T-helper 2 cell treated with Interferon-gamma antibody and Interleukin-4, amounts not matched to agents 100 ng/mL and 5 ng/mL, for 36 hours (primary cell): Measurements from ENCODE around the gene MRPS14. TPM values are rescaled to one million over a fixed set of nuclear protein-coding genes. Genes with fewer than 3 reads are reported as not detected.

Experiments
- intact Hi-C: fragments of 100-400 bp; cut with micrococcal nuclease; formaldehyde crosslinking; loops from one replicate; pipeline ENCODE4 v1.15.1; 2023
- total RNA-seq: library from RNA; stranded (reverse); gene quantifications from 2 replicates; pipeline ENCODE4 v1.2.3, GENCODE V29; 2022

The MRPS14 gene
- total RNA-seq, 1 donor from 2014 or later = 31.9 TPM

DNA sequence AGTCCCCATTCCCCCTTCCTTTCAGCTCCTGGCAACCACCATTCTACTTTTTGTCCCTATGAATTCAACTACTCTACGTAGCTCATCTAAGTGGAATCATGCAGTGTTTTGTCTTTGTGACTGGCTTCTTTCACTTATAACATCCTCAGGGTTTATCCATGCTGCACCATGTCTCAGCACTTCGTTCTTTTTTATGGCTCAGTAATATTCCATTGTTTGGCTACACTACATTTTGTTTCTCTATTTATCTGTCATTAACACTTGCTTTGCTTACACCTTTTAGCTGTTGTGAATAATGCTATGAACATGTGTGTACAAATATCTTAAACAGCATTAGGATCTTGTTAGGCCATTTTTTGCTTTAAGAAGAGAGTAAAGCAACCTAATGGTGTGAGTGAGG, 1.5 kb upstream of the MRPS14 start:
- intact Hi-C loops = loop anchor here (5.0 to 10.0 kb wide), 2 partner anchors 48 to 1180 kb away; partner anchors contain the start of gene COP1

DNA sequence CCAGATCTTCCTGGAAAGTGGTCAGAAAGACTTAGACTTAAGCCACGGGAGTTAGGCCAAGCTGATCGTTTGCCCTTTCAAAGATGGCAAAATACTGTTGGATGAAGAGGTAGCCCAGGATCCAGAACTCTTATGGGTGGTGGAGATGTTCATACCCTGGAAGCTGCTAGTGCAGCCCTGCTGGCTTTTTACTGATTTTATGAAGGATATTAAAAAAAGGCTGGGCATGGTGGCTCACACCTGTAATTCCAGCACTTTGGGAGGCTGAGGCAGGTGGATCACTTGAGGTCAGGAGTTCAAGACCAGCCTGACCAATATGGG, 657 bp upstream of the MRPS14 start:
- intact Hi-C loops = loop anchor here (1.0 to 10.0 kb wide), 5 partner anchors 25 to 1181 kb away; partner anchors contain the start of genes CACYBP, COP1 and RABGAP1L

DNA sequence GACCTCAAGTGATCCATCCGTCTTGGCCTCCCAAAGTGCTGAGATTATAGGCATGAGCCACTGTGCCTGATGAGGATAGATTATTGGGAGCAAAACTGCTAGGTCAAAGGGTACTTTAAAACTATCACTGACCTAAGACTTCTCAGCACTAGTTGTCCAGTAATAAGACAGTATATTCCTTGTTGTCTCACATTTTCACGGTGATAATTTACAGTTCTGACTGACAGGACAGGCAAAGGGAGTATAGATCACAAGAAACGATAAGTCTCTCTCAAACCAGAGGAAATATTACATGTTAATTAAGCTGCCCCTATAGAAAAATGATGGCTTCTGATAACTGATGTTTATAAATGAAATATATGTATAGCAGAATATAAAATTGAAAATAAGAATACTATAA, 3.7 kb downstream of the MRPS14 start:
- intact Hi-C loops = no loop called here

DNA sequence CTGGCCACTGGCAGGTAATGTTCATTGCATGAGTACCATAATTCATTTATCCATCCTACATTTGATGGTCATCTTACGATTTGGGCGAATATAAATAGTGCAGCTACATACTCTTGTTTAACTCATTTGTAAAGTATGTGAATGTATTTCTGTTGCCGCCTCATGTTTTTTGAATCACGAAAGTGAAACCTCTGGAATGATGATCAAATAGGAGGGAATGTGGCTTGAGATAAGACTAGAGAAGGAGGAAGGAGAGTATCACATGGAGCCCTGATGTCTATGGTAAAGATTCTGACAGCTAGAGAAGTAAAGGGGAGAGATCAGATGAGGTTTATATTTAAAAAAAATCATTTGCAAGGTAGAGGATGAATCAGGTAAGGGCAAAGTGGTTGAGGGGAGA, 8.0 kb downstream of the MRPS14 start:
- intact Hi-C loops = no loop called here

DNA sequence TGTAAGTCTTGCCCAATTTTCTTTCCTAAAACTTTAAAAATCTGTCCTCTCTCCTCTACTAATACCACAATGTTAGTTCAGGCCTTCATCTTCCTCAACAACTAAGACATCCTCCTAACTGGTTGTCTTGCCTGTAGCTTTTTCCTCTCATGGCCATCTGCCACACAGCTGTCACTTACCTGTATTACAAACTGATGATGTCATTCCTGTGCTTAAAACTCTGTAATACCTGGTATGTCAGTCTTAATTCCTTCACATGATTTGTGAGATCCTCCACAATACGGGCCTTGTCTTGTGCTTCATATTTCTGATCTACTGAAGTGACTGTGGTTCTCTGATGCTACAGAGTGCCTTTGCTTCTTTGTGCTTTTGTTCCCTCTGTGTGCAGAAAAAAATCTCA, 9.8 kb downstream of the MRPS14 start:
- intact Hi-C loops = no loop called here

DNA sequence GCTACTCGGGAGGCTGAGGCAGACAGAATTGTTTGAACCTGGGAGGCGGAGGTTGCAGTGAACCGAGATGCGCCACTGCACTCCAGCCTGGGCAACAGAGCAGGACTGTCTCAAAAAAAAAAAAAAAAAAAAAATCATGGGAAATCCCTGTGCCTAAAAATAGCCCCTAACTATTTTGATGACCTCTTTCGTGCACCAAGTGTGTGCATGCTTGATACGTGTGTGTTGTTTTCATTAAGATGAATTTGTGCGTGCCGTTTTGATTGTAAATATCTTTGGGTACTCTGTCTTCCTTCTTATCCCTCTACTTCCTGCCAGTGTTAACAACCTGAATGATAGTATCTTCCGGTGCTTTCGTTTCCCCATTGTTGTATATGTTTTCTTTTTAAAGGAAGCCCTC, 13.7 kb downstream of the MRPS14 start:
- intact Hi-C loops = no loop called here

DNA sequence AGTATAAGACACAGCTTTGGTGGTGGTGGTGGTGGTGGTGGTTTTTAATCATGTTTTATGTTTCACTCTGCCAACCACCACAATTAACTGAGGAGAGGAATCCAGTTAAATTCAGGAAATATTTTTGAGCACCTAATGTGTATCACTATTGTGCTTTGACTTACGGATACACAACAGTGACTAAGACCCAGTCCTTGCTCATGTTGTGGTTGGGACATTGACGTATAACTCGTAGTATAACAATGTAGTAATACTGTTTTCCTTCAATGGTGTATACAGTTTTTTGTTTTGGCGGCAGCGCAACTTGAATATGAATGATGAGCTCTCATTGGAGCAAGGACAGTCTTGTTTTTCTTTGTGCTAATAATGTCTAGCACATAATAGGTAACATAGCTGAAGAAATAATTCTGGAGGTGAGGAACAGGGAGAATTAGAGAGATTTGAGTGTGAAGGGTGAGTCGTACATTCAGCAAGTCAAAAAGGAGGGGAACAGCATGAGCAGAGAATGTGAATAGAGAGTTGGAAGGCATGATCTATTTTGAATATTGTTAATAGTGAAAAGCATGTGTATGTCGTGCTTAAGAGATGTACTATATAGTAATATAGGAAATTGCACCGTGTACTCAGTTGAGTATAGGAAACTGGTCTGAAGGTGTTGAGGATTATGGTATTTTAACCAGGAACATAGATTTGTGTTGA, 18.0 kb downstream of the MRPS14 start:
- intact Hi-C loops = no loop called here

DNA sequence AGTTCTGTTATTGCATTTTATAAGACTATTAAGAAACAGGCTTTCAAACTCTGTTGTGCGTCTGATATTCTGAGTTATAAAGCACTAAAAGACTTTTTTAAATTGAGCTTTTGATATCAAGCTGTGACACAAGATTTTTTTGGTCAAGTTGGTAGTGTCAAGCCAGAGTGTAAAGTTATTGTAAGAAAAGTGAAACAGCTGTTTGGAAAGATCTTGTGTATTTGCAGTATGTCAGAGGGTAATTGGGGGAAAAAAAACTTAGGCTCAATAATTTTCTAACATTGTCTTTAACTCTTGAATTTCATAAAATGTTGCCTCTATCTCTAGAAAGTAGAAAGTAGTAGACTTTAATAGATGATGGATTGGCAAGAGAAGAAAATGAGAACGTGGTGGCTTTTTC, 19.7 kb downstream of the MRPS14 start:
- intact Hi-C loops = no loop called here

DNA sequence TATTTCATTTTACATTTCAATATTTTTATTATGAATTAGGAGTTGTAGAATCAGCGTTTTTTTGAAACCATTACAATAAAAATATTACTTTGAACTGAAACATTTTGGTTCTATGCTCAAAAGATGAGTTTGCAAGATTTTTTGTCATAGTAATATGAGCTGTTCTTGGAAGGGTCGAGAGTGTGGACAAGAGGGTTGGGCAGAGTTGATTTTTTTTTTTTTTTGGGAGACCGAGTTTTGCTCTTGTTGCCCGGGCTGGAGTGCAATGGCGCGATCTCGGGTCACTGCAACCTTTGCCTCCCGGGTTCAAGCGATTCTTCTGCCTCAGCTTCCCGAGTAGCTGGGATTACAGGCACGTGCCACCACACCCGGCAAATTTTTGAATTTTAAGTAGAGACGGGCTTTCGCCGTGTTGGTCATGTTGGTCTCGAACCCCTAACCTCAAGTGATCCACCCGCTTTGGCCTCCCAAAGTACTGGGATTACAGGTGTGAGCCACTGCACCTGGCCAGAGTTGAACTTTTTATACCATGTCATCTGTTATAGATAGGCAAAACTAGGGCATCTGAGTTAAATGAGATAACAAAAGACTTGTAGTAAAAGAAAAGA, 20.2 kb downstream of the MRPS14 start:
- intact Hi-C loops = no loop called here

DNA sequence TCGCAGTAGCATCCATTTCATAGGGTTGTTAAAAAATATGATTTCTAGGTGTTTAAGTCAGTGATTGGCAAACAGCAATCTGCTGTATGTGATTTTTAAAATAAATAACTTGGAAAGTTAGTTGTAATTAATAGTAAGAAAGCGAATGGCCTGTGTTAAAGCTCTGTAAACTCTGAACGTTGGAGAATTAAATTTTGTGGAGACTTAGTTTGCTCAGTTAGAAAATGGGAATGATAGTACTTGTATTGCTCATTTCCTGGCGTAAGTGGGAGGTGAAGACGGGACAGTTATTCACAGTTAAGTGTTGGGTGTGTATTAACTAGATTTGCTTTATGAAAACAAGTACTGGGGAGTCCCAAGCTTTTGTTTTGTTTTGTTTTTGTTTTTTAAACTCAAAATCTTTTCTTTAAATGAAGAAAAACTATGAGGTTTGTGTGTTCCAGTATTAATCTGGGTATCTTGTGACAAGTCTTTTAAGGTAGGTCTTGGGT, 22.5 kb downstream of the MRPS14 start:
- intact Hi-C loops = no loop called here

DNA sequence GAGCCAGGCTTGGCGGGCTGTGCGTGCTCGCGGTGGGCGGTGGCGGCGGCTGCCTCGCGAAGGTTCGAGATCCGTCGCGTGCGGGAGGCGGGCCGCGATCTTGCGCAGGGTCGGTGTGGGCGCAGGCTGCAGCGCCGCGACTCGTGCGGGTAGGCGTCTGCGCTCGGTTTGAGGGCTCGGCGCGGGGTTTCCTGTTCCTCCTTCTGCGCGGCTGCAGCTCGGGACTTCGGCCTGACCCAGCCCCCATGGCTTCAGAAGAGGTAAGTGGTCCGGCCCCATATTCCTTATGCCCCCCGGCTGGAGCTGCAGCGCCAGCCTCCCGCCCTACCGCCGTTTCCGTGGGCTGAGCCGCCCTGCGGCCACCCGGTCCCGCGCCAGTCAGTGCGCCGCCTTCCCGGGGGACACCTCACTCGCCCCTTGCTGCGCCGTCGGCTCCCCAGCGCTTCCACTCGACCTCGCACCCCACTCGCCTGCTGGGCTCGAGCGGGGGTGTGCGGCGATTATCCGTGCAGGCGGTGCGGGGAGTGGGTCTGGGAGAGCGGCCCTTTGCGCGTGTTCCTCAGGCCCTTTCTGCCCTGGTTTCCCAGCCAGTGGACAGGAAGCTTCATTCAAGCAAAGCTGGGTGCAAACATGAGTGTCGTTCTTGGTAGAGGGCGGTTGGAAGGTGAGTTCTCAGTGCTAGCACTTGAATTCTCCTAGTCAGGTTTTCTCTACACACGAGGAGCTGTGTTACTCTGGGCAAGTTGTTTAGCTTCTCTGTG, 23.1 kb downstream of the MRPS14 start, which contains the start of gene CACYBP:
TSS of gene CACYBP (plus strand) at position 12 of the 761 bp plus-strand sequence. CDS start at position 246, 234 bp downstream.
- intact Hi-C loops = loop anchor here (1.0 to 2.0 kb wide), 10 partner anchors 10 to 1176 kb away; partner anchors contain the start of genes CENPL, DARS2, MRPS14 and RC3H1

DNA sequence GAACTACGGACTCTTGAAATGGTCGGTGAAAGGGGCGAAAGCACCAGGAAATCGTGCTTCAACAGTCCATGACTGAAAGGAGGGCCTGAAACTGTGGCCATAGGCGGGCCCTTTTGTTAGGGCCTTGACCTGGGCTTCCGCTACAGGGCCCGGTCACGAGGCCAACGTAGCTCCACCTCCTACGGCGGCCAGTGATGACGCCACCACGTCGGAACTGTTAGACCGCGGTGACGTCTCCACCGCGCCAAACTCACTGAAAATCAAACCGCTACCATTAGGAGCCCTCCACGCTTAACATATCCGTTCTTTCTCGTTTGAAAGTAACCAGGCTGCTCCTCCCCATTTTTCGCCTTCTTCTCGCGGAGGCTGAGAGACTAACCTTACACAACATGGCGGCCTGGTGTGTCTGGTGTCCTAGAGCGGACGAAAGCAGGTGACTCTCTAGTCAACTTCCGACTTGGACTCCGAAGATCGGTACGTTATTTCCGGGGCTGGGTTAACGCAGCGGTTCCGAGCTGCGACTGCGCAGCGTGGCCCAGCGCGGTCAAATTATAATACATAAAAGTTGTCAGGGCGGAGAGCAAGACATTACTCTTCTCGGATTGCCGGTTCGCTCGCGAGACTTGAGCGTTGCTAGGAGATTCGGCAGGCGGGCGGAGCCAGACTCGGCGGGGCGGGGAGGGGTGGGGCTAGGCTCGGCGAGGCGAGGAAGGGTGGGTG, 23.8 kb downstream of the MRPS14 start:
- intact Hi-C loops = loop anchor here (1.0 to 2.0 kb wide), 10 partner anchors 9 to 1175 kb away; partner anchors contain the start of genes CENPL, DARS2, MRPS14 and RC3H1

DNA sequence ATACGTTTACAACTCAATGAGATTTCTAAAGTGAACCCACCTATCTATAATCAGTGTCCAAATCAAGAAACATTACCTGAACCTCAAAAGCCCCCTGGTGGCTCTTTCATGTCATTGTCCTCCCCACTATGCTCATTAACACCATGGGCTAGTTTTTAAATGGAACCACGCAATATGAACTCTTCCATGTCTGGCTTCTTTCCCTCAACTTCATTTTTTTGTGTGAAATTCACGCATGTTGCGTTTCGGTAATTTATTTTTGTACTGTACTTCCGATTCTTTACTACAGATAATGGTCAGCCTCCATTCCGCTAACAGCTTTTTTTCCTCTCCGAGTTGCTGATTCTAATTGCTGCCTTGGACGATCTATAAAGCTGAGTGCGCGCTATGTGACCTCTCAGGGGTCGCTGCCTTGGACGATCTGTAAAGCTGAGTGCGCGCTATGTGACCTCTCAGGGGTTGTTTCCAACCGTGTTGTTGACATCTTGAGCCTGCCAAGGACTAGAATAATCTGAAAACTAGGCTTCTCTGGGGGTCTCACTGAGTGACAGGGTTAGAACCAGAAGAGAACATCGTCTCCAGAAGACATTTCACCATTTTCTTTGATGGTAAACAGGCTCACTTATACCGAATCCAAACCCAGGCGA, 24.5 kb downstream of the MRPS14 start:
- intact Hi-C loops = loop anchor here (1.0 to 2.0 kb wide), 10 partner anchors 8 to 1174 kb away; partner anchors contain the start of genes CENPL, DARS2, MRPS14 and RC3H1

DNA sequence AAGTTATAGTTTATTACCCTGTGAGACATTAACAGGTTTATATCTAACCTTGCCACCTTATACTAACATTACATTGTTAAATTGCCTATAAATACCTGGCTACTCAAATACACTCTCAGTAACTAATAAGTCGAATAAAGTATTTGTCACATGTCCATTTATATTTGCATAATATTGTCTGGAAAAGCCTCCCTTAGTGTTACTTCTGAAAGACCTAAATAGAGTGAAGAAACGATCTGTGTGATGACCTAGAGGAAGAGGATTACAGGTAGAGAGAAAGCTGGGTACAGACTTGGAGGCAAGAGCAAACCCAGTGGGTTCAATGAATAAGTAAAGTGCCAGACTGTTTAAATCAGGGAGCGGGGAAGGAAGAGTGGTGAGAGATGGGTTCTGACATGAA, 26.2 kb downstream of the MRPS14 start:
- intact Hi-C loops = no loop called here

DNA sequence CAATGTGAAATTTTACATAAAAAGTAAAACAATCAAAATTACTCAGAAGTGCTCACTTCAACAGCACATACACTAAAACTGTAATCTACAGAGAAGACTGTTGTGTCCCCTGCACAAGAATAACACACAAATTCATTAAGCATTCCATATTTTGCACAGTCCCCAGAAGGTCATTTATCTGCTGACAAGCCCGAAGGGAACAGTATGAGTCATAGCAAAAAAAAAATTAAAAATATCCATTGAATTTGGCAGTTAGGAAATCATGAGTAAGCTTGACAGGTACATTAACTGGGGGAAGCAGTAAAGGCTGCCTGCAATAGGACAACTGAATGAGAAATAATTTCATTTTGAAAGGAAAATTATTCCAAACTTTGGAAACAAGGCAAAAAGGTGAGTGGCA, 26.7 kb downstream of the MRPS14 start:
- intact Hi-C loops = no loop called here

DNA sequence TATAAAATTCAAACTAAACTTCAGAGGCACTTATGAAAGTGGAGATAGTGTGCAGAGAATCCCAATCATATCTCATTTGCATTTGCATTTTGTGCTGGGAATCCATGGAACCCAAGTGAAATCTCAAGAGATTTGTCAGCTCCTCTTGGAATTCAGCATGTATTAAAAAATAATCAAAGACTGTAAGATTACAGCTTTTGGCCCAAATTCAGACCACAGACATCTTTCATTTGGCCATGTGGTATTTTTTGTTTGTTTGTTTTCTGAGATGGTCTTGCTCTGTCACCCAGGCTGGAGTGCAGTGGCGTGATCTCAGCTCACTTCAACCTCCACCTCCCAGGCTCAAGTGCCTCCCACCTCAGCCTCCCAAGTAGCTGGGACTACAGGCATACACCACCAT, 27.3 kb downstream of the MRPS14 start:
- intact Hi-C loops = no loop called here

DNA sequence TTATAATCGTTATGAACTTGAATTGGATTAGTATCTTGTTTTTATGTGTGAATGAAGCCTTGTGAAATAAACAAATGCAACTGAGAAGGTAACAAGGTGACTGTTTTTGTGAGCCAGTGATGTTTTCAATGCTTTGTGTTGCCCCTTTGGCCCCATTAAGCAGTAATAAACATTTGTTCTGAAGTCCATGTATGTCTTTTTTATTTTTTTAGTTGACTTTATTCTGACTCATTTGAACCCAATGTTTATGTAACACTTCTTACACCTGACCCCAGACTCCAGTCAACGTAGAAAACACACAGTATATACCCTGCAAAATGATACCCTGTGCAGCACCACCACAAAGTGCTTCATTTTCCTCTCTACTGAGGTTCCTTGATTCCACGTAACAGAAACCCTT, 28.1 kb downstream of the MRPS14 start:
- intact Hi-C loops = no loop called here

DNA sequence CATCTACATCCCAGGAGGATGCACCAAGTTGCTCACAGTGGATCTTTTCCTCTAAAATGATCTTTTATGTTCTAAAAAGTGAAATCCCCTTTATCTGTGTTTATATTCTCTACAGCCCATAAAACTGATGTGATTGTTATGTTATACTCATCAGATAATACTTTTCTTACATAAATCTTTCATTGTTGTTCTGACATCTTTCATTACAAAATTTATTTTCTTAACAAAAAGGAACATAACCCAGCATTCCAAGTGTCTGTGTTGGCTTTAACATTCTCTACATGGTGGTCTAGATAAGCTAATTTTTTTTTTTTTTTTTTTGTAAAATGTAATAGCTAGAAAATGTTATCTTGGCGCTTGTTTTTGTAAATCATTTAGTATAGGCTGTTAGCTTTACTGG, 31.8 kb downstream of the MRPS14 start:
- intact Hi-C loops = no loop called here

DNA sequence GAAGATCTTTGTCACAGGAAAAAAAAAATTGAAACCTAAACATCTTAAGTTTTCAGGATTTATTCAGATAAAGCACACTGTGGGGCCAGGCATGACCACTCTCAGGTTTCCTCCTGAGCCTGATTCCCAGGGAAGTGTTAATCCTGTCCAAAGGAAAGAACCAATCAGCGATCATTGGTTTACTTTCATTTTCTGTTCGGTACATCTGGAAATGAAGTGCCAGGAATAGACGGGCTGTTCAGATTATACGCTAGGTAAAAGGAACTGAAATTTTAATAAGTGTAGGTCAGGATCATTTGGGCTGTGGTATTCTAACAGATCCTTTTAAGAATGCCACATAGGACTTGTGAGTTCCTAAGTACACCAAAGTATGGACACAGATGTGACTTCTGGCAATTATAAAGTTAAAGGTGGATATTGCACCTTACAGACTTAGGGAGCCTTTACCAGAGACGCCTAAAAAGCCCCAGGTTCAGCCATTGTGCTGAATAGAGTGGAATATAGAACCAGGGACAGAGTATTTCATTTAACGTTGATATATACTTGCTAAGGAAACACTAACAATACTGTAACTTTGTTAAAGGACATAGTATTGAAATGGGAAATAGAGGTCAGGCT, 32.7 kb downstream of the MRPS14 start:
- intact Hi-C loops = loop anchor here (1.0 kb wide), 1 partner anchor 9 kb away; the partner anchor contains the start of gene CACYBP
